Measurements from ENCODE around the gene ENHO.

DNA sequence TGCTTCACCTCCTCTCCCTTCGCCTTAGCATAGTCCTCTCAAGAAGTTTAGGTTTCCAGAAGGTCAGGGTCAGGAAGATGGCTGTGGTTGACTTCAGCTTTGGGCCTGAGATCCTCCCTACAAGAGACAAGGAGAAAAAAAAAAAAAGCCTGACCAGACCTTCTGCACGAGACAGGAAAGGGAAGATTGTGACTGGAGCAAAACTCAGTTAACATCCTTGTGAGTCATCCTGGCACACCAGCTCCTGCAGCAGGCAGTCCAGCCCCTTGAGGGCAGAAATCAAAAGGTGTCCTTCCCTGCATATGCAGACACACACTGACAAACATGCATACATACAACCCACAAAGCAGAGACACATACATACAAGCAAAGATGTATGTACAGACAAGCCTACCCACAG lies 18.0 kb upstream of the ENHO start:
- no peak for TF ChIP-seq EP300 (IDR thresholded peaks at IDR 0.05)
- TF ChIP-seq, protein P1, sequence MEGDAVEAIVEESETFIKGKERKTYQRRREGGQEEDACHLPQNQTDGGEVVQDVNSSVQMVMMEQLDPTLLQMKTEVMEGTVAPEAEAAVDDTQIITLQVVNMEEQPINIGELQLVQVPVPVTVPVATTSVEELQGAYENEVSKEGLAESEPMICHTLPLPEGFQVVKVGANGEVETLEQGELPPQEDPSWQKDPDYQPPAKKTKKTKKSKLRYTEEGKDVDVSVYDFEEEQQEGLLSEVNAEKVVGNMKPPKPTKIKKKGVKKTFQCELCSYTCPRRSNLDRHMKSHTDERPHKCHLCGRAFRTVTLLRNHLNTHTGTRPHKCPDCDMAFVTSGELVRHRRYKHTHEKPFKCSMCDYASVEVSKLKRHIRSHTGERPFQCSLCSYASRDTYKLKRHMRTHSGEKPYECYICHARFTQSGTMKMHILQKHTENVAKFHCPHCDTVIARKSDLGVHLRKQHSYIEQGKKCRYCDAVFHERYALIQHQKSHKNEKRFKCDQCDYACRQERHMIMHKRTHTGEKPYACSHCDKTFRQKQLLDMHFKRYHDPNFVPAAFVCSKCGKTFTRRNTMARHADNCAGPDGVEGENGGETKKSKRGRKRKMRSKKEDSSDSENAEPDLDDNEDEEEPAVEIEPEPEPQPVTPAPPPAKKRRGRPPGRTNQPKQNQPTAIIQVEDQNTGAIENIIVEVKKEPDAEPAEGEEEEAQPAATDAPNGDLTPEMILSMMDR (IDR thresholded peaks at IDR 0.05), result no peak

All from suprapubic skin (tissue), 3 donors.